DMS114 treated with DMSO at 0.1 percent for 48 hours (cell line): Measurements from ENCODE around the gene SLC38A3.
"Not testable (repeated sequence)": the region's sequence is repeated elsewhere in the genome, so short reads cannot be mapped to it uniquely, and the experiment has no call there.

Experiments used
- DNase-seq: peaks from one replicate; lab custom pipeline; 2025; ENCODE audit not compliant: unreplicated experiment; lab: John Stamatoyannopoulos, UW

SLC38A3 gene

DNA sequence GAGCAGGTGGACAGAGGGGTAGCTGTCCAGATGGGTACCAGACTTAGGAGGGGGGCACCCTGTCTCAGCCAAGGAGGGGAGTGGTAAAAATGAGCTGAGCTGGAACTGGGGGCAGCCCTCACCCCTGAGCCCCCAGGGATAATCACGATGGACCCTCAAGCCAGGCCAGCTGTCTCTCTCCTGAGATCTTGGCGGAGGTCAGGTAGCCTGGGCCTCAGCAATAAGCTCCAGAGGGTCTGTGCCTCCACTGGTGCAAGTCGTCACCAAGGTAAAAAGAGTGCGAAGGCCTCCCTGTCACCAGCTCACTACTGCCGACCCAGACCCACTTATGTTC is 5.1 kb downstream of the SLC38A3 start:
- DNase-seq: no peak

GRCh38 chr3:50210510-50211367 is 5.7 kb downstream of the SLC38A3 start:
- no peak for DNase-seq

DNA sequence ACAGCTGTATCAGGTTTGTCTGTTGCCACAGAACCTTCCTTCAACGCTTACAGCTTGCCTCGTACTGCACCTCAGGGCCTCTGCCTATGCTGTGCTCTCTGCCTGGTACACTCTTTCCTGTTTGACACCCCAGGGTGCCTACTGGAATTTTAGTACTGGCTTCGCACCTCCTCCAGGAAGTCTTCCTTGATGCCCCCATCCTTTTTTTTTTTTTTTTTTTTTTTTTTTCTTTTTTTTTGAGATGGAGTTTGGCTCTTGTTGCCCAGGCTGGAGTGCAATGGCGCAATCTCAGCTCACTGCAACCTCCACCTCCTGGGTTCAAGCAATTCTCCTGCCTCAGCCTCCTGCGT is 6.3 kb downstream of the SLC38A3 start:
- DNase-seq: not testable (repeated sequence)

DNA sequence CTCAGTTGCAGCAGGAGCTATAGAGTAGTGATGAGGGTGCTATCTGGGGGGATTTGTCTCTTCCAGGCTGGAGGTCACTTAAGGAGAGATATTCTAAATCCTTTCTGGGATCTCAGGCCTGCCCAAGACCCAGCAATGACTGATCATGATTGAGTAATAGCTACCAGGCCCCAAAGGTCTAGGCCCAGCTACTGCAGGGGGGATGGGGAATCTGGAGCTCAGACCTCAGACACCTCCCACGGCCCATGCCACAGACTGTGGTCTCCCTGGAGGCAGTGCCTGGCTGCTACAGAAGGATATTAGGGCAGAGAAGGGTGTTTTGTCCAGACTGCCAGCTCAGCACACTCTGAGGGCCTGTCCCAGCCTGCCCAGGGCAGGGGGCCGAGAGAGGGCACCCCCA is 6.9 kb downstream of the SLC38A3 start:
- DNase-seq: no peak

GRCh38 chr3:50212502-50212901 is 7.4 kb downstream of the SLC38A3 start:
- no peak for DNase-seq

- no peak for DNase-seq
Observed at GRCh38 chr3:50212971-50213370, 7.9 kb downstream of the SLC38A3 start.

DNA sequence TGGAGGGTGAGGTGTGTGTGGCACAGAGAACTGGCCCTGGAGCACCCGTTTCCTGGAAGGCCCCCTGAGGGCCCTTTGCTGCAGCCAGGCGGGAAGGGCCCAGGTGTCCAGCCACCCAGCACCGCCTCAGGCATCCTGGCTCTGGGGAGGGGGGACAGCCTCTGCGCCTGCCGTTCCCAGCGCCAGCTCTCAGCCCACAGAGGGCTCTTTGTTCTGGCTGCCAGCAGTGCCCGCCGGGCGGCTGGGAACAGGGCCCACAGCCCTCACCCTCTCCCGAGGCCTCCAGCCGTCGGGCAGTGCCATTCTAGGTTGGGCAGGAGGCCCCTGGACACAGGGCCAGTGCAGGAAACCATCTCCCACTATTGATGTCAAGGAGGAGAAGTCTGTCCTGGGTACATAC is 8.3 kb downstream of the SLC38A3 start:
- no peak for DNase-seq

DNA sequence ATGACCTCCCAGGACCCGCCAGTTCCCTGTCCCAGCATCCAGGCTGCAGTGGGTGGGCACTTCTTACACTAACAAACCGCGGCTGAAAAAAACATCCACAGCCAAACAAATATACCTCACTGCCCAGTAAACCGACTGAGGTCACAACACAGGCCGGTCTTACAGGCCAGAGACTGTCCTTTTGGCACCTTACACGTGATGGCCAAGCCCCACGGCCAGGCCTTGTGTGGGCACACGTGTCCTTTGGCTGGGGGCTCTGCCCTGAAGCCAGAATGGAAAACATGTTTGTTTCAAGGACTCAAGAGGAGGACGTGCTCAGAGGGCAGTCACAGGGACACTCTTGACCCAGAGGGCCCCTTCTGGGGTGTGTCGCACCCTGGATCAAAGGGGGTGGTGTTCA is 9.8 kb downstream of the SLC38A3 start:
- no peak for DNase-seq

GRCh38 chr3:50215529-50215928 is 10.5 kb downstream of the SLC38A3 start:
- no peak for DNase-seq

- DNase-seq: no peak
Observed at GRCh38 chr3:50217681-50218080, 12.6 kb downstream of the SLC38A3 start.

DNA sequence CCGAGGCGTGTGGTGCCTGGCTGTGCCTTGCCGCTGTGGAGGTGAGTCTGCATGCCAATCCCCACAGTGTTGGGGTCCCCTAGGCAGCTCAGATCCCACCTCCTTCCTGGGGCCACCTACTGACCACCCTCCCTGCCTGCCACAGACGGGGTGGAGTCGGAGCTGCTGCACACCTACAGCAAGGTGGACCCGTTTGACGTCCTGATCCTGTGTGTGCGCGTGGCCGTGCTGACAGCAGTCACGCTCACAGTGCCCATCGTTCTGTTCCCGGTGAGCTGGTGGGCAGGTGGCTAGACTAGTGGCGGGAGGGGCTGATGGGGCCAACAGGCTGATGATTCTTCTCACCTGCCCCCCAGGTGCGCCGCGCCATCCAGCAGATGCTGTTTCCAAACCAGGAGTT is 13.4 kb downstream of the SLC38A3 start:
- DNase-seq: no peak

- DNase-seq: no peak
Observed at GRCh38 chr3:50219285-50219684, 14.2 kb downstream of the SLC38A3 start.

GRCh38 chr3:50220109-50220508 is 15.0 kb downstream of the SLC38A3 start:
- no peak for DNase-seq

DNA sequence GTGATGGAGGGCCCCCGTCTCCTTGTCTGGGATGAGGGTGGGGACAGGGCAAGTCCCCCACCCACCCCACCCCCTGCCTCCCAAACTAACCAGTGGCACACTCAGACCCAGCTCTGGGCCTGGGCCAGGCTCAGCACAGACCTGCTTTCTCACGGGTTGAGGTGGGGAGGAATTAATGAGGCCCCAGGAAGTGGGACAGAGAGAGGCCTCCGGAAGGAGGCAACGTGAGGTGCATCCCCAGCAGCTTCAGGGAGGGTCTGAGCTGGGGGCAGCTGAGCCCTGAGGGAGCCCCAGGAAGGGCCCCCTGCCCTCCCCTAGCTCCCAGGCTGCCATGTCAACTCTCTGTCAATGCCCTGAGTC is 16.0 kb downstream of the SLC38A3 start:
- no peak for DNase-seq

DNA sequence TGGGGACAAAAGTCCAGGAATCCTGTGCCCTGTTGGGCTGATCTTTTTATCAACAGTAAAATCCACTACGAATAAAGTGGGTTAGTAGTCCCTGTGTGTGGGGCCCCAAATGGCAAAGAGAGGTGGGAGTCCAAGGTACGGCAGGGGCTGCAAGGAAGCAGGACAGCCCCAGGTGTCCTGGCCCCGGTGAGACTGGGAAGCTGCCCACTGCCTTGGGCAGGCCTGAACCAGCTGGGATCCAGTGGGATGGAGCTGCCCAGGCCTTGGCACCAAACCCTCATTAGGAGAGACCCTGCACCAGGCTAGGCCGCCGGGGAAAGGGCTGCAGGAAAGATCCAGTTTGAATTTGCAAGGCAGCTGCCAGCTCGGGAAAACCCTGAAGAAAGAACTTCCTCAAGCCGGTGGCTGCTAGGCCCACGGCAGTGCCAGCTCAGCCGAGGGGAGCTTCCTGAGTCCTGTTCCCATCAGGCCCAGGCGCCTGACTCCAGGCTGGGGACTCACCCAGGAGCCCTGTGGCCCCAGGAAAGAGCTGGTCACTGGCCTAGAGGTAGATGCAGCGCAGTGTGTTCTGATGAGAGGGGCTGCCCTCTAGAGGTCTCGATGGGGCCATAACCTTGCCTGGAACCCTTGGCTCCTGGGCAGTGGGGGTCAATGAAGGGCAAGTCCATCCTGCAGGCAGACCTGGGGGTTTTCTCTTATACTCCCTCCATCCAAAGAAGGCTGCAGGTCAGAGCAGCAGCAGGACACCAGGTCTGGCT is 16.5 kb downstream of the SLC38A3 start:
- DNase-seq: no peak

DNA sequence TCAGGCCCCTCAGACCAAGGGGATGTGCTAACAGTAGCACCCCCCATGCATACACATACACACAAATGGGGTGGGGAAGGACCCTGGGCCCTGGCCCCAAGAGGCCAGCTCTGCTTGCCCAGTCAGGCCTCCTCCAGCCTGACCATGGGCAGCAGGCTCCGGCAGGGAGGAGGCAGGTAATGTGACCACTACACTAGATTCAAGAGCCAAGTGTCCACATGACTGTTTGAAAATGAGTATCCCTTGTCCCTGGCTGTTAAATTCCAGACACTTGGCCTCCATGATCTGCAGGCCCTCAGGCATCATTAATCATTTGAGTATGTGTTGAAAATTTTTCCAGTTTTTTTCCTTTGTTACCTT is 17.1 kb downstream of the SLC38A3 start:
- no peak for DNase-seq

- no peak for DNase-seq
Observed at GRCh38 chr3:50224639-50225038, 19.6 kb downstream of the SLC38A3 start.

DNA sequence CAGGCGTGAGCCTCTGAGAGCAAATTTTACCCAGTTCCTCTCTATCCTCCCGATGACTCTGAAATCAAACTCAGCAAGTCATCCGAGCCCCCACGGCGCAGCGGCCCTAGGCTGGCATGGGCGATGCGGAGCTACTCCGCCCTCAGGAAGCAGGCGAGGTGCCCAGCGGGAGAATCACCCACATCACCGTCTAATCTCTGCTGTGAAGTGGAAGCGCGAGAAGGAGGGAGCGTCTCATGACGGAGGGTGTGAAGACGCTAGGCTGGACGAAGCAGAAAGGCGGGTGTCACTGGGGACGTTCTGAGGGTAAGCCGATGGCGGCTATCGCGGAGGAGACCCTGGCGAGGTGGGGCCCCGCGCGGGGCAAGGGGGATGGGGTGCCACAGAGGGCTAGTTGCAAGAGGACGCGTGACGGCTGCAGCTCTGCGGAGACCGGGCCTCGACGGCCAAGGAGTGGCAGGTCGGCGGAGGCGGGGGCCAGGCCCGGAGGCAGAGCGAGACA is 21.9 kb downstream of the SLC38A3 start:
- DNase-seq: peak; percentile 24

DNA sequence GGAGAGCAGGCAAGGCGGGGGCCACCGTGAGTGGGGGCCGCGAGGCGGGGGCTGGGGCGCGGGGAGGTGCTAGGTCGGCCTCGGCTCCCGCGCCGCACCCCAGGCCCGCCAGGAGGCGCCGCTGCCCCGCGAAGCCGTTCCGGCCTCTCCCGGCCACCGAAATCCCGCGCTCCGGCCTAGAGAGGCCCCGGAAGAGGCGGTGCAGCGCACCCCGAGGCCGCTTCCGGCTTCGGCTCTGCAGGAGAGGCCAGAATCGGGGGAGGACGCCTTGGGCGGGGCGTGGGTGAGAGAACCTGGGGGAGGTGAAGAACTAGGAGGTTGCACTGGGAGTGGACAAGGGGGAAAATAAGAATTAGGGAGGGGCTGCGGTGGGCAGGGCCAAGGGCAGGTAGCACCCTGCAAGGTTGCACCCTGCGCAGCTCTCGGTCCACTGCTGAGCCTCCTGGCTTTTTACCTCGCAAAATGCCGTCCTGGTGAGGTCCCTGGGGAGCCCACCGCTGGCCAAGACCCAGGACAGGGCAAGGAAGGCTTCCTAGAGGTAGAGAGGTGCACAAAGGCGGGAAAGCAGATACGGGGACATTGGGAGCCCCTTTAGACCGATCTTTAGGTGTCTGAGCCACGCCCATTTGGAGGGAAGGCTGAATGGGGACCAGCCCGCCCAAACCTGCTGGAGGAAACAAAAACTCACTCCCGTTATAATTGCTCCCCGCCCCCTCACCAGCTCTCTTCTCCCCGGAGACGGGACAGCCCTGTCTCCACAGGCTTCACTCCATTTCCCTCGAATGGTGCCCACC is 22.5 kb downstream of the SLC38A3 start:
- peak; percentile 75 for DNase-seq

DNA sequence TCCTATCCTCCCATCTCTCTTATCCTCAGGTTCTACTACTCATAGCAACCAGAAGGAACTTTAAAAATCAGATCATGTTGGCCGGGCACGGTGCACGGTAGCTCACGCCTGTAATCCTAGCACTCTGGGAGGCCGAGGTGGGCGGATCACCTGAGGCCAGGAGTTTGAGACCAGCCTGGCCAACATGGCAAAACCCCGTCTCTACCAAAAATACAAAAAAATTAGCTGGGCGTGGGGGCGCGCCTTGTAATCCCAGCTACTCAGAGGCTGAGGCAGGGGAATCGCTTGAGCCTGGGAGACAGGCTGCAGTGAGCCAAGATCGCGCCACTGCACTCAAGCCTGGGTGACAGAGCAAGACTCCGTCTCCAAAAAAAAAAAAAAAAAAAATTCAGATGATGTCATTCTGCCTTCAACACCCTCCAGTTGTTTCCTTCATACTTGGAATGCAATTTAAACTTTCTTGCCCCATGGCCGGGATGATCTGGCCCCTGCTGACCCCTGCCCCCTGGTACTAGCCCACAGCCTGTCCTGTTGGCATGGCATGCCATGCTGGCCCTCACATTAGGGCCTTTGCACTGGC is 23.2 kb downstream of the SLC38A3 start:
- DNase-seq: not testable (repeated sequence)

DNA sequence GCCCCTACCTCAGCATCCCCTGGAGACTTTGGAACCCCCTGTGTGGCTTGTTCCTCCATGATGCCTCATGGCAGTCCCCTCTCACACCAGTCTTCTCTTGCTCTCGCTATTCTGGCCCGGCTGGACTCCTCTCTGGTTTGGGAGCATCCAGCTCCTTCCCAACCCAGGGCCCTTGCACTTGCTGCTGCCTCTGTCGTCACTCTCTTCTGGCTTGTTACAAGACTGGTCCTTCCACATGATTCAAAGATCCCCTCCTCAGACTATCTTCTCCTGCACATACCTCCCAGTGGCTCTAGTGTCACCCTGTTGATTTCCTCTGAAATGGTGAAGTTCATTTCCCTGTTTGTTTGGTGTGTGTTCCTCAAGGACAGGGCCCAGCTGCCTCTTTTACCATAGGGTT is 24.4 kb downstream of the SLC38A3 start:
- DNase-seq: no peak
